ENCODE measurements around the gene TMEM181. TPM values are rescaled to one million over a fixed set of nuclear protein-coding genes. Genes with fewer than 3 reads are reported as not detected.
A peak's percentile ranks its signal among the peaks of the same experiment; 100 is the strongest.
"Not testable (repeated sequence)": the region's sequence is repeated elsewhere in the genome, so short reads cannot be mapped to it uniquely, and the experiment has no call there.

Gene TMEM181
- total RNA-seq, 1 experiment from 2014 or later: 42.7 TPM

DNA sequence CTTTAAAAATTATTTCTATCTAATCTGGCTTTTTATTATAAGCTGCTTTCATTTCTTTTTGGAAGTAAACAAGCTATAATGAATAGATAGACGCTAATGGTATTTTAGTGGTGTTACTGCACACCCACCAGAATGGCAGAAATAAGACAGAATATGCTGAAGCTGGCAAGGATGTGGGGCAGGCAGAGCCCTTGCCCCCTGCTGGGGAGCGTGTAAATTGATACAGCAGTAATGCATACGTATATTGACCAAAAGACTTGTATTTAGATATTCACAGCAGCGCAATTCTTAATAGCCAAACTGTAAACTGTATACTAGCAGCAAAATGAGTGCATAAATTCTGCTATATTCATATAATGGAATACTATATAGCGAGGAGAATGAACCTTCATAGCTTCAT, 35.3 kb downstream of the TMEM181 start:
- DNase-seq (ENCODE audit: low read depth): no peak

DNA sequence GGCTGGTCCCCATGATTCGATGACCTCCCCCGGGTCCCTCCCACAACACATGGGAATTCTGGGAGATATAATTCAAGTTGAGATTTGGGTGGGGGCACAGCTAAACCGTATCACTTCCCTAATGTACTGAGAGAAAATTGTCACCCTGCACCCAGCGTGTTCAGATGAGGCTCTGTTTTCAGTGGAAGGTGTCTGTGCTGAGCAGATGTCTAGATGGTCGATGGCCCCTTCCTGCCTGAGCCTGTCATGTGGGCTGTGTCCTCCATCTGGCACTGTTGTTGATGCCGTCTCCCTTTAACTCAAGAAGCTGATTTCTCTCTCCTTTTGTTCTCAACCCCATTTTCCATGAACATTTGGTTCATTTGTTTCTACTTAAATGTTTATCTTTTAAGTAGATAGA, 37.0 kb downstream of the TMEM181 start:
- DNase-seq (ENCODE audit: low read depth): no peak

DNA sequence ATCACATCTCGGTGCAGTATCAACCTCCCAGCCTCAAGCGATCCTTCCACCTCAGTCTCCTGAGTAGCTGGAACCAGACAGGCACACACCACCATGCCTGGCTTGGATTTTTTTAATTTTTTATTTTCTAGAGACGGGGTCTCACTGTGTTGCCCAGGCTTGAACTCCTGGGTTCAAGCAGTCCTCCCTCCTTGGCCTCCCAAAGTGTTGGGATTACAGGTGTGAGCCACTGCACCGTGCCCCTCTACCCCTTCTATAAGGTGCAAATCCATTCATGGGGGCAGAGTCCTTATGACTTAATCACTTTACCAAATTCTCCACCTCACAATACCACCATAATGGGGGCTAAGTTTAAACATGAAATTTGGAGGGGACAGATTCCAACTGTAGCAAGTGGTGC, 37.7 kb downstream of the TMEM181 start:
- no peak for DNase-seq (ENCODE audit: low read depth)

DNA sequence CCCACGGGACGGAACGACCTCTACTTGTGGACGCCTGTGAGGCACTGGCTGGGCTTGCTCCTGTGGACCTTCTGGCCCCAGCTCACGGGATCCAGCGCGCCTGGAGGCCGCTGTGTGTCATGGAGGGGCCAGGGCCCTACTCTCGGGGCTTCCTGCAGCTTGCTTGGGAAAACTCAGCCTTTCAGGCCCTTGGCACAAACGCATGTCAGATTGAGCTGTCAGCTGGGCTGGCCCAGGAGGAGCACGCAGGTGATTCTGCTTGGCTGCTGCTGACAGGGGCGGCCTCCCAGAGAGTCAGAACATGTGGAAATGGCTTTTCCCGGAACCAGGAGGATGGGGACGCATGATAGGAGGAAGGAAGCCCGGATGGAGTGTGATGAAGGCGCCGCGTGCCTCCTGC, 39.7 kb downstream of the TMEM181 start:
- no peak for DNase-seq (ENCODE audit: low read depth)

DNA sequence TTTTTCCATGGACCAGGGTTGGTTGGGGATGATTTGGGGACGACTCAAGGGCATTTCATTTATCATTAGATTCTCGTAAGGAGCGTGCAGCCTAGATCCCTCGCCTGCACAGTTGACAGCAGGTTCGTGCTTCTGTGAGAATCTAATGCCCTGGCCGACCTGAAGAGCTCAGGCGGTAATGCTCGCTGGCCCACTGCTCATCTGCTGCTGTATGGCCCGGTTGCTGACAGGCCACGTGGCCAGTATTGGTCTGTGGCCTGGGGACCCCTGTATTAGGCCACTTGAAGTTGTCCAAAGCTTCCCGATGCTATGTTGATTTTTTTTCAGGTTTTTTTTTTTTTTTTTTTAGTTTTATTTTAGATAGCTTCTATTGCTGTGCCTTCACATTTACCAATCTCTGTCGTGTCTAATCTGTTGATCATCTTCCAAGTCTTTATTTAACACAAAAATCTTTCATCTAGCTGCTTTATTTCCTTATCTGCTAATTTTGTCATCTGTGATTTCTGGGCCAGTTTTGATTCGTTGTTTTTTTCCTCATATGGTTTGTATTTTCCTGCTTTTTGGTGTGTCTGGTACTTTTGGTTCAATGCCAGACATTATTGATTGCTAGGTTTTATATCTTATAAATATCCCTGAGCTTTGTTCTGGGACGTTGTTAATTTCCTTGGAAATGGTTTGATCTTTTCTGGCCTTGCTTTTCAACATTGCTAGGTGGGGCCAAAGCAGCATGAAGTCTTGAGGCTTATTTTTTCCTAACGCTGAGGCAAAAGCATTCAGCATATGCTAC, 43.6 kb downstream of the TMEM181 start:
- DNase-seq (ENCODE audit: low read depth): no peak

DNA sequence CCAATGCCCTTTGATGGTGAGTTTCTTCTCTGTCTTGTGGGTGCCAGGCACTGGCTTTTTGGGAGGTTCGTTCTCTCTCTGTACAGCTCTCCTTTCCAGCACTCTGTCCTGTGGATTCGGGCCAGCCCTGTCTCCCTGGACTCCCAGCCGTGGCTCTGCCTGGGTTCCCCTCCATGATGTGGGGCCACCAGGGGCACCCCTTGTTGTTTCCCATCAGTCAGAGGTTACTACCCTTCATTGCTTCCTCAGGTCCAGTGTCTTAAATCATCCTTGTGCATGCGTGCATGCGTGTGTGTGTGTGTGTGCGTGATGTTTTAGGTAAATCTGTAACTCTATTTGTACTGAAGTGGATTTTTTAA, 44.1 kb downstream of the TMEM181 start:
- DNase-seq (ENCODE audit: low read depth): no peak

DNA sequence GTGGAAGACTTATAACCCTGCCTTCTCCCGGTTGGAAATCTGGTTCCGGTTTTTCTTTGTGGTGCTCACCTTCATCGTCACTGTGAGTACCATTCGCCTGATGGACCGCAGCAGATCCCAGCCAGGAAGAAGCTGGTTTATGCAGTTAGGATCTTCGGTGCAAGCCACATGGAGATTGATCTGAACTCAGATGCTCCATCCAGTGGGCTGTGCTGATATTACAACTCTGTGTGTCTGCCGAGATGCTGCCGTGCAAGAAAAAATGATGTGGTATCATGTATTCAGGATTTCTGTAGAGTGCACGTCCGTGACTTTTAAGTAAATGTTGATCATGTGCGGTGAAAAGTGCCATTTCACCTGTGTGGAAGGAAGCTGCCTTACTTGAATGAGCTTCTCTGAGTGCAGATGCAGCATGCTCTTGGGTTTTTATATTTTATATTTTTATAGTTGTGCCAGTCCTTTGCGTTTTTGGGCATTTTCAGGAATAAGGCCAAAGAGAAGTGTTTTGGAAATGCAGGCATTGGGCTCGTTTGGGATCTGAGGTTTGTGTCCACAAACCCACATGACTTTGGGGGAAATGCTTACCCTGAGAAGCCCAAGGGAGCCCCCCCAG, 45.5 kb downstream of the TMEM181 start:
- DNase-seq (ENCODE audit: low read depth): peak; percentile 45

DNA sequence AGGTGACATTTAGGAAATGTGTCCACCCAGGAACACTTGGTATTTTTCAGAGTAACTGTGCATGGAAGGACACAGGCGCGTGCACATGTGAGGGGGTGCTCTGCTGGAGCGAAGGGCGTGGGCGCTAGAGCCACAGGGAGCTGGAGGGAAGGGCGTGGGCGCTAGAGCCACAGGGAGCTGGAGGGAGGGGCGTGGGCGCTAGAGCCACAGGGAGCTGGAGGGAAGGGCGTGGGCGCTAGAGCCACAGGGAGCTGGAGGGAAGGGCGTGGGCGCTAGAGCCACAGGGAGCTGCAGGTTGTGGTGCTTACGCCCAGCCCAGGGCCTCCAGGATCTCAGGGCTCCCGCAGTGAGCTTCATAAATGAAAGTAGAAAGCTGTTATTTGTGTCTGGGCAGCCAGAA, 46.1 kb downstream of the TMEM181 start:
- DNase-seq (ENCODE audit: low read depth): not testable (repeated sequence)

DNA sequence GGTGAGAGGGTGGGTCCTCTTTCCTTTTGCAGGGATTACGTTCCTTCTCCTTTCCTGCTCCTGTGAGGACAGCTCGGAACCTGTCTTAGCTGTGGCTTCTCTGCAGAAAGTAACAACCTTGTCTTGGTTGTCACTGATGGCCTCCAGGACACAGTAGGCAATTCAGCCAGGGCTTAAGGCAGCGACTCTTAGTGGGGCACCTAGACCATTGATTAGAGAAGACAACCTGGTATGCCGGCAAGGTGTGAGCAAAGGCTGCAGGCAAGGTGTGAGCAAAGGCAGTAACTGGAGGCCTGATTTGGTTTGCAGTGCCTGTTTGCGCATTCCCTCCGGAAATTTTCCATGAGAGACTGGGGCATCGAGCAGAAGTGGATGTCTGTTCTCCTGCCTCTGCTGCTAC, 47.0 kb downstream of the TMEM181 start:
- no peak for DNase-seq (ENCODE audit: low read depth)

DNA sequence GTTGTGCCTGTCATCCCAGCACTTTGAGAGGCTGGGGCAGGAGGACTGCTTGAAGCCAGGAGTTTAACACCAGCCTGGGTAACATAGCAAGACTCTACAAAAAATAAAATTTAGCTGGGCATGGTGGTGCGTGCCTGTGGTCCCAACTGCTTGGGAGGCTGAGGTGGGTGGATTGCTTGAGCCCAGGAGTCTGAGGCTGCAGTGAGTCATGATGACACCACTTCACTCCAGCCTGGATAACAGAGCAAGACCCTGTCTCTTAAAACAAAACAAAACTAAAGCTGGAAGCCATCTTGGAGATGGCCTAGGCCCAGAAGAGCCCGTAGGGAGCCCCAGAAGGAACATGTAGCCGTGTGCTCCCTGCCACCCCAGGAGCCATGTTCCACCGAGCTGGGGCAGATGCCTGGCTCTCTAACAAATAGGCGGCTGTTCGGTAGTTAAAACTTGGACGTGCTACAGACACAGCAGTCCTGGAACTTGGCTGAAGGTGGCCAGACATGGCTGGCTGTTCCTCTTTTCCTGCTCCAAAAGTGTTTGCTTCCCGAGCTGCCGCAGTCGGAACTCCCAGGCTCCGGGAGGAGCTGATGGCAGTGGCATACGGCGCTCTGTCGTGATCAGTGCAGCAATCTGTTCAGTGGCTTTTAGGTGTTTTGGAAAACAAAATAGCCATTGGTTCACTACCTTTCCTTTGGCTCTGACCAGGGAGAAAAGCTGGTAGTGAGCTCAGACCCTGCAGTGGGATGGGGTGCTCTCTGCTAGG, 47.7 kb downstream of the TMEM181 start:
- DNase-seq (ENCODE audit: low read depth): peak; percentile 18

DNA sequence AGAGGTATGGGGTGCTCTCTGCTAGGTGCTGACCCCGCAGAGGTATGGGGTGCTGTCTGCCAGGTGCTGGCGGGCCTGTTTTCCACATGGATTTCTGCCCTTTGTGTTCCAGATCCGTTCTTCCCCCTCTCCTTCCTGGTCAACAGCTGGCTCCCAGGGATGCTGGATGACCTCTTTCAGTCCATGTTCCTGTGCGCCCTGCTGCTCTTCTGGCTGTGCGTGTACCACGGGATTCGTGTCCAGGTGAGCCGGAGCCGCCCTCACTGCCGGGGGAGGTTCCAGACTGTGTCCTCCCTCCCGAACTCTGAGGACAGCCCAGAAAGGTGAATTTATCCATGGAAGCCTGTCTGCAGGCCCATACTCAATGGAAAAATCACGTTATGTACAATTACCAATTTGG, 48.3 kb downstream of the TMEM181 start:
- no peak for DNase-seq (ENCODE audit: low read depth)

DNA sequence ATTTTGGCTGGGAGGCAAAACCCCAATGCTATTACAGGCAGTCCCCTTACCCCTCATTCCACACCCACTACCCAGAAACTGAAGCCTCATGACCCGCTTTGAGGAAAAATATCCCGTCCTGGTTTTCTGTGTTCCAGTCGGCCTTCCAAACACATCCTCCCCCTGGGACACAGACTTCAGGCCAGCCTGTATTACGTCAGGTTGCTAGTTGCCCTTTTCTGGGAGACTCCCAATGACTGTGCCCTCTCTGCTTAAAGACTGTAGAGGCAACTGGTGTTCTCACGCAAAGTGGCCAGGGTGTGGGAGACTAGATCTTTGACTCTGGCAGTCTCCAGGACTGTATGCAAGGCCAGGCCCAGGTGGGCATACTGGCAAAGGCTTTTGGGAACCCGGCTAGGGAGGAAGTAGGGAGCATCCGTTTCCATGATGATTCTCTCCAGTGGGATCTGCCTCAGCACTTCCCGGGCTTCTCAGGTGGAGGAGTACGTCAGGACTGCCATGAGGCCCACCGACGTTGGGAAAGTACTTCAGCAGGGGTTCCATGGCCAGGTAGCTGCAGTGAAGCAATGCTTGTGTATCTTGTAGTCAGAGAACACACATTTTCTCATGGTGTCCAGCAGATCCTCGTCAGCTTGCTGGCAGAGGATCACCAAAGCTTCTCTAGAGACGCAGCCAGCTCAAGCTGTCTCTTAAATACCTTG, 49.7 kb downstream of the TMEM181 start:
- no peak for DNase-seq (ENCODE audit: low read depth)

DNA sequence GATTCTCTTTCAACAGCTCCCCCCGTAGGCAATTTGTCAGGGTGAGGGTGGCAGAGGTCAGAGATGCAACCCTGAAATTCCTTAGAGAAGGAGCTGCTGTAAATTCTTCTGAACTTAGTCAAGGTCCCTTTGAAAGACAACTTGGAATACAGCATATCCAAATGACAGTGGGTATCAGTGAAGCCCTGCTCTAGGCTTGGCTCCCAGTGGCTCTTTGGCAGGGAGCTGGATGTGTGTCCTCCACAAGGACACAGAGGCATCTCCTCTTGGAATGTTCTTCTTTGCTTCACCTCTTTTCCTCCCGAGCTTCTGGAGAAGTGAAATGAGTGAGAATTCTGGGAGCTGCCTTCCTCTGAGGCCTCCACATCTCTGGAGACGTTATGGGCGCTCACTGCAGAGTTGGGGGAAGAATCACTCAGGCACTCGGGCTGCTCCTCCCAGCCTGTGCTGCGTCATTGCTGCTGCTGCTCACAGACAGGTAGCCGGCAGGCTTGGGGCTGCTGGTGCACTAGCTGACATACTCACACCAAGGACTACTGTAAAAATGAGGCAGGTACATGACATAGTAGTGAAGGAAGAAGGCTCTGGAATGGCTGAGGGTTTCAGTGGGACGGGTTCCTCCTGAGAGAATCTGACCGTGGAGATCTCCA, 50.6 kb downstream of the TMEM181 start:
- no peak for DNase-seq (ENCODE audit: low read depth)

DNA sequence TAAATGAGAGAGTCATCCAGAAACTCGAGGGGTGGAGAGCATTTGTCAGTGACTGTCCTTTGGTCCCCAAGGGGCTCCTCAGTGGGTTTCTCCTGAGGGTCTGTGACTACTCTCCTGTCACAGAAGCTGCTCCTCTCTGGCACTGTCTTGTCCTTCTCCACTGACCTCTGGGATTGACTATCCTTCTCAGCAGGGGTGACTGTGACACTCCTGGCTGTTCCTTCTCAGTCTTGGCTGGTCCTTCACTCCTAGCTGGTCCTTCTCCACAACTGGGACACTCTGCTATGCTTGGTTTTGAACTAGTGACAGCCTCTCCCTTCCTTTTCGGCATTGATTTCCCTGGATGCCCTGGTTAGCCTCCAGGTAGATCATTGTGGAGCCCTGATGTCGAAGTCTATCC, 51.1 kb downstream of the TMEM181 start:
- no peak for DNase-seq (ENCODE audit: low read depth)

DNA sequence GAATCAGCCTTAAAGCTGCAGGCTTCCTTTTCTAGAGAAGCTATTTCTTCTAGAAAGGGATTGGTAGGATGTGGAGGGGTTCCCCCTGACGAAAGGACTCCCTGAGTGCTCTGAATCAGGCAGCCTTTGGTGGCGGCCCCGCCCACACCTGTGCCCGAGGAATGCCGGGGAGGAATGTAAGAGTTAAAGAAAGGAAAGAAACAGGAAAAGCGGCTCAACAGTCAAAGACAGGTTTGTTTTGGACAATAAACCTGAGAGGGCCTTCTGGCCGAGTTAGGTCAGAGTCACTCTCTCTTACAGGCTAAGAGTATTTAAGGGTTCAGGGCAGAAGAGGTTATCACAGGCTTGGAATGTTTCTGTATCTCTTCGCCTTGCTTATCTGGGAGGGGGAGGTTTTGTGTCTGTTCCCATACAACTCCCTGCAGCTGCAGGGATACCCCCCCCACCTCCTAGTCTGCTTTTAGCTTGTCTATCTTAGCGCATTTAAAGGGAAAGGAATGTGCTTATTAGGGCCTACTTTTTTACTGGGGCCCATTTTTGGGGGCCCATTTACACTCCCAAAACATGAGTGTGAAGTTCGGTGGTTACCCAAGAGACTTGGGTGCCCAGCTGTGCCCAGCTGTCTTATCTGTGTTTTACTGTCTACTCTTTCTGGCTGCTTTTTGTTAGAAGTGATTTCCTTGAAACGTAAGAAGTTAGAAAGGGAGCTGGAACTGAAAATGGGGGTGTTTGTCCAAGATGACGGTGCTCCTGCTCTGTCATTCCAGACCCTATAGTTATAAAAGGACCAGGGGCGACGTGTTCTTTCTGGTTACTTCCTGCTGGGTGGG, 51.9 kb downstream of the TMEM181 start:
- DNase-seq (ENCODE audit: low read depth): no peak

DNA sequence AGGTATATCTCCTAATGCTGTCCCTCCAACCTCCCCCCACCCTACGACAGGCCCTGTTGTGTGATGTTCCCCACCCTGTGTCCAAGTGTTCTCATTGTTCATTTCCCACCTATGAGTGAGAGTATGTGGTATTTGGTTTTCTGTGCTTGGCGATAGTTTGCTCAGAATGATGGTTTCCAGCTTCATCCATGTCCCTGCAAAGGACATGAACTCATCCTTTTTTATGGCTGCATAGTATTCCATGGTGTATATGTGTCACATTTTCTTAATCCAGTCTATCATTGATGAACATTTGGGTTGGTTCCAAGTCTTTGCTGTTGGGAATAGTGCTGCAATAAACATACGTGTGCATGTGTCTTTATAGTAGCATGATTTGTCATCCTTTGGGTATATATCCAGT, 54.7 kb downstream of the TMEM181 start:
- not testable (repeated sequence) for DNase-seq (ENCODE audit: low read depth)

DNA sequence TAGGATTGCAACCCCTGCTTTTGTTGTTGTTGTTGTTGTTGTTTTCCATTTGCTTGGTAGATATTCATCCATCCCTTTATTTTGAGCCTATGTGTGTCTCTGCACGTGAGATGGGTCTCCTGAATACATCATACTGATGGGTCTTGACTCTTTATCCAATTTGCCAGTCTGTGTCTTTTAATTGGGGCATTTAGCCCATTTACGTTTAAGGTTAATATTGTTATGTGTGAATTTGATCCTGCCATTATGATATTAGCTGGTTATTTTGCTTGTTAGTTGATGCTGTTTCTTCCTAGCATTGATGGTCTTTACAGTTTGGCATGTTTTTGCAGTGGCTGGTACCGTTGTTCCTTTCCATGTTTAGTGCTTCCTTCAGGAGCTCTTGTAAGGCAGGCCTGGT, 58.4 kb downstream of the TMEM181 start:
- DNase-seq (ENCODE audit: low read depth): not testable (repeated sequence)

DNA sequence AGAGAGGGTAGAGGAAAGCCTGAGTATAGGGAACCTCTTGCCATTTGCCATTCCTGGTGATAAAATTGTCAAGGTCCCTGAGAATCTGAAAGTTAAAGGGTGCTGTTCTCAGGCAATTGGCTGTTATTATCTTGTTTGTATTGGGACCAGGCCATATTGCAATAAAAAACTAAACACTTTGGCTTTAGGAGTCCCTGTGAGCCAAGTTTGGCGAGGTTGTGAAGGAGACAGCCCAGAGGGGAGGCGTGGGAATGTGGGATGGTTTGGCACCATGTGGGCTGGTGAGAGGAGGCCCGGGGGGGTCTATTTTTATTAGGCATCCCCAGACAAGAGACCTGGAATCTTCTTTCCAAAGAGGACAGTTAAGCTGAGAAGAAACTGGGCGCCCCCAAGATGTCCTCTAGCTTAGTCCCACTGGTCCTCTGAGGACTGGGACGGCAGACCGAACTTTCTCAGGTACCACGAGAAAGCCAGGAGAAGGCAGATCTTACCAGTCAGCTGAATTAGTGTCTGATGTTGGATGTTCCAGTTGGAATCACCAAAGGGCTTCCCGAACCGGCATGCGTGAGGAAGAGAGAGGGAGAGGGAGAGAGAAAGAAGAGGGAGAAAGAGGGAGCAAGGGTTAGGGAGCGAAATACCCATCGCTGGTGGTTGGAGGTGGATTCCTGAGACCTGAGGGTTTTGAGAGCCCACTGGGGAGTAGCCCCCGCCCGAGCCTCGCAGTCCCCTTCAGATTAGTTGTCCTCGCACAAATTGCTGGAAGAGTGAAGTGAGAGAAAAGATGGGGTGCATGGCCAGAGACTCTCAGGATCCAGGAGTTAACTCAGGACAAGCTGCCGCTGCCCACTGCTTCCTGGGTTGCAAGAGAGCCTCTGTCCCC, 60.3 kb downstream of the TMEM181 start:
- no peak for DNase-seq (ENCODE audit: low read depth)

DNA sequence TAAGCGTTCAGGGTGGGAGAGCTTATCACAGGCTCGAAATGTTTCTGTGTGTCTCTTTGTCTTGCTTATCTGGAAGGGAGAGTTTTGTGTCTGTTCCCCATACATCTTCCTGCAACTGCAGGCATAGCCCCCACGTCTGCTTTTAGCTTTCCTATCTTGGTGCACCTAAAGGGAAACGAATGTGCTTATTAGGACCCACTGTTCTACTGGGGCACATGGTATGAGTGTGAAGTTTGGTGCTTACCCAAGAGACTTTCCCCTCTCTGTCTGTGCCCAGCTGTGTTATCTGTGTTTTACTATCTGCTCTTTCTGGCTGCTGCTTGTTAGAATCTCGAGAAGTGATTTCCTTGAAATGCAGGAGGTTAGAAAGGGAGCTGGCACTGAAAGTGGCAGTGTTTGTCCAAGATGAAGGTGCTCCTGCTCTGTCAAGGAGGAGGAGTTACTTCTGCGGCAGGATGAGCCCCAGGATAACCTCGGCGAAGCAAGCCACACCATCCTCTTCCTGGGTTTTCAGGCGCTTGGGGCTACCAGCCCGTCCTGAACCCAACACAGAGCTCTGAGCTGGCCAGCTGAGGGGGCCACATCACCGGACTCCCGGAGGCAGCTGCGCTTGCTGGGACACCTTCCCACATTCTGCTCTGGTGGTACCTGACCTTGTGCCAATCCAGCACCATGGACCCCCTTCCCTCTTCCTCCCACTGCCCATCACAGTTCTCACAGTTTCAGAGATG, 61.2 kb downstream of the TMEM181 start:
- DNase-seq (ENCODE audit: low read depth): no peak
